Measurements from ENCODE around the gene CFAP299.

DNA sequence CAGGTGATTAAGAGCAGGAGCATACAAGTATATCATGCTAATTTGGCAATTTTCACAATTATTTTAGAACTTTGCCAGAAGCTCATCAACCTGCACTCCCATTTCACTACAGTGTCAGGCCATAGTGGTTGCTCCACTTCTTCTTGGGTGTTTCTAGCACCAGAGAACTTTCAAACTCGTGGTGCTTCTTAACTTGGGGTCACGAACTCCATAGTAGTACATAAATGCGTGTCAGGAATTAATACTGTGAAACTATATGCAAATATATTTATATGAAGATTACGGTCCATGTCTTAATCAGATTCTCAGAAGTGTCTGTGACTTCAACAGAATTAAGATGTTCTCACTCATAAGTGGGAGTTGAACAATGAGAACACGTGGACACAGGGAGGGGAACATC, 440.6 kb downstream of the CFAP299 start:
- TF ChIP-seq POLR2A (IDR thresholded peaks at IDR 0.05; ENCODE audit: low read depth) (no peak), POLR2AphosphoS5 (IDR thresholded peaks at IDR 0.05) (no peak)
- TF ChIP-seq, protein P1, sequence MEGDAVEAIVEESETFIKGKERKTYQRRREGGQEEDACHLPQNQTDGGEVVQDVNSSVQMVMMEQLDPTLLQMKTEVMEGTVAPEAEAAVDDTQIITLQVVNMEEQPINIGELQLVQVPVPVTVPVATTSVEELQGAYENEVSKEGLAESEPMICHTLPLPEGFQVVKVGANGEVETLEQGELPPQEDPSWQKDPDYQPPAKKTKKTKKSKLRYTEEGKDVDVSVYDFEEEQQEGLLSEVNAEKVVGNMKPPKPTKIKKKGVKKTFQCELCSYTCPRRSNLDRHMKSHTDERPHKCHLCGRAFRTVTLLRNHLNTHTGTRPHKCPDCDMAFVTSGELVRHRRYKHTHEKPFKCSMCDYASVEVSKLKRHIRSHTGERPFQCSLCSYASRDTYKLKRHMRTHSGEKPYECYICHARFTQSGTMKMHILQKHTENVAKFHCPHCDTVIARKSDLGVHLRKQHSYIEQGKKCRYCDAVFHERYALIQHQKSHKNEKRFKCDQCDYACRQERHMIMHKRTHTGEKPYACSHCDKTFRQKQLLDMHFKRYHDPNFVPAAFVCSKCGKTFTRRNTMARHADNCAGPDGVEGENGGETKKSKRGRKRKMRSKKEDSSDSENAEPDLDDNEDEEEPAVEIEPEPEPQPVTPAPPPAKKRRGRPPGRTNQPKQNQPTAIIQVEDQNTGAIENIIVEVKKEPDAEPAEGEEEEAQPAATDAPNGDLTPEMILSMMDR (IDR thresholded peaks at IDR 0.05) = no peak

Measured in esophagus muscularis mucosa (tissue), 3 donors.